IPS DF 6.9 (cell line): ENCODE measurements around the gene USP20.

Source experiments
- DNase-seq: peaks from one replicate; pipeline ENCODE4 v3.0.0-alpha.2; 2013; ENCODE audit warnings: low read depth, low spot score
- H3K27ac ChIP-seq: one replicate; pipeline ENCODE4 v1.5.1; 2013; ENCODE audit warnings: low read length, control low read depth
- H3K27me3 ChIP-seq: 2 replicates; pipeline ENCODE4 v1.6.1; 2013; ENCODE audit warnings: mild to moderate bottlenecking, low read length; ENCODE audit not compliant: control insufficient read depth, insufficient read depth
- H3K36me3 ChIP-seq: 2 replicates; pipeline ENCODE4 v1.6.1; 2013; ENCODE audit warnings: low read length; ENCODE audit not compliant: control insufficient read depth, insufficient read depth
- H3K4me1 ChIP-seq: 2 replicates; pipeline ENCODE4 v1.6.1; 2013; ENCODE audit warnings: low read length; ENCODE audit not compliant: control insufficient read depth, insufficient read depth
- H3K4me3 ChIP-seq: 2 replicates; pipeline ENCODE4 v1.5.1; 2013; ENCODE audit warnings: mild to moderate bottlenecking, low read length
- H3K9me3 ChIP-seq: 2 replicates; pipeline ENCODE4 v1.6.1; 2013; ENCODE audit warnings: low read length, inconsistent platforms; ENCODE audit not compliant: control insufficient read depth, insufficient read depth
- WGBS: extraction: QIAGEN DNeasy Blood & Tissue Kit; methylation state at CpG from one replicate; pipeline ENCODE4 v1.1.7; 2013; ENCODE audit warnings: mixed read lengths, missing lambda C conversion rate; ENCODE audit not compliant: insufficient read length, insufficient coverage; 5-methylcytosine and 5-hydroxymethylcytosine counted together

Gene USP20

DNA sequence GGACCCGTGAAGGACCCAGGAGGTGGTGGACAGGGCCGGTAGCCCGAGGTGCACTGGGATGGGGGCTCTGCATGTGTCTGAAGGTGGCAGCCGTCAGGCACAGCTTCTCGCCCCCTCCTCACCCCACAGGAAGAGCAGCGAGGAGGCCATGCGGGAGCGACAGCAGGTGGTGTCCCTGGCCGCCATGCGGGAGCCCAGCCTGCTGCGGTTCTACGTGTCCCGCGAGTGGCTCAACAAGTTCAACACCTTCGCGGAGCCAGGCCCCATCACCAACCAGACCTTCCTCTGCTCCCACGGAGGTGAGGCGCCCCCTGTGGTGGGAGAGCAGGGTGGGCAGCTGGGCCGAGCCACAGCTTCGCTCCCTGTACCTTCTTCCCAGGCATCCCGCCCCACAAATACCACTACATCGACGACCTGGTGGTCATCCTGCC lies 39.9 kb downstream of the USP20 start:
- Histone ChIP-seq H3K4me3 (no peak overlapping the region), H3K27me3 (no peaks in the 10 kb centered on the region), H3K27ac (no peak overlapping the region), H3K36me3 (no peaks in the 10 kb centered on the region), H3K9me3 (no peaks in the 10 kb centered on the region), H3K4me1 (no peaks in the 10 kb centered on the region)
- no CpG with 5 or more reads among the region's 23 CpGs for WGBS
- no peak for DNase-seq

DNA sequence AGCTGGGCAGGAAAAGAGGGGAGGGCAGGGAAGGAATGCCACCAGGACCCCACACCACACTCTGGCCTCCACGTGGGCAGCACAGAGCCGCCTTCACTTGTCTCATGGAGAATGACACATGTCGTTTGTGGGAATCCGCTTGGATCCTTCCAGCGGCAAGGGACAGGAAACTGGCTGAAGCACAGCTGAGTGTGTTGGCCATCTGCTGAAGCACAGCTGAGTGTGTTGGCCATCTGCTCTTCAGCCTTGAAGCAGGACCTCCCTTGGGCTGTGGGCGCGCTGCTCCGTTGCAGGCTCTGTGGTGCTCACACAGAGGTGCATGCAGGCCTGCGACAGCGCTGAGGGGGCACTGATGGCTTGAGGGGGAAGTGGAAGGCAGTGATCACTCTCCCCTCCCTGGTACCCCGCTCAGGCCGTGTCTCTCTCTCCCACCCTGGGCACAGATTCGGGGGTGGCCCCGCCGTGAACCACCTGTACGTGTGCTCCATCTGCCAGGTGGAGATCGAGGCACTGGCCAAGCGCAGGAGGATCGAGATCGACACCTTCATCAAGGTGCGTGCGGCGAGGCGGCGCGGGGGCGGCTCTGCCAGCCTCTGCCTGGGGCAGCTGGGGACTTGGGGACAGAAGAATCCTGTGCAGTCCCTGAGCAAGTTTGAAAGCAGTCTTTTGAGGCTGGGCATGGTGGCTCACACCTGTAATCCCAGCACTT lies 40.6 kb downstream of the USP20 start:
- no peak overlapping the region for H3K27ac ChIP-seq
- H3K4me1 ChIP-seq = no peaks in the 10 kb centered on the region
- no CpG with 5 or more reads among the region's 27 CpGs for WGBS
- H3K9me3 ChIP-seq = no peaks in the 10 kb centered on the region
- H3K36me3 ChIP-seq = no peaks in the 10 kb centered on the region
- no peak overlapping the region for H3K4me3 ChIP-seq
- H3K27me3 ChIP-seq = no peaks in the 10 kb centered on the region
- no peak for DNase-seq

- Histone ChIP-seq H3K4me1 (no peaks in the 10 kb centered on the region), H3K4me3 (no peak overlapping the region), H3K9me3 (no peaks in the 10 kb centered on the region), H3K27ac (no peak overlapping the region), H3K36me3 (no peaks in the 10 kb centered on the region; the same call in 1 of the 2 replicates), H3K27me3 (no peaks in the 10 kb centered on the region)
- no CpG with 5 or more reads among the region's 7 CpGs for WGBS
- DNase-seq = no peak
These were observed 41.6 kb downstream of the USP20 start for GRCh38 chr9:129876815-129877214.

DNA sequence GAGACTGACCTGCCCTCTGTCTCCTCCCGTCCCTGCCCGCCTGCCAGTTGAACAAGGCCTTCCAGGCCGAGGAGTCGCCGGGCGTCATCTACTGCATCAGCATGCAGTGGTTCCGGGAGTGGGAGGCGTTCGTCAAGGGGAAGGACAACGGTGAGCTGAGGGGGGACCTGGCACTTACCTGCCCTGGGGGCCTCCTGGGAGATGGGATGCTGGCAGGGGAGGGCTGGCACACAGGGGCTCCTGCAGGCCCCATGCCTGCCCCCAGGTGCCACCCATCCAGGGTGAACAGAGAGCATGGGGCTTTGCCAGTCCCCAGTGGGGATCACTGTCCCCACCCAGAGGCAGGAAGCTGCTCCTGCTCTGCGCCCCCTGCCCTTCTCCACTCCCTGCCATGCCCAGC lies 43.0 kb downstream of the USP20 start:
- no peaks in the 10 kb centered on the region for H3K27me3 ChIP-seq
- H3K4me1 ChIP-seq = no peaks in the 10 kb centered on the region
- no peak overlapping the region for H3K27ac ChIP-seq
- no peaks in the 10 kb centered on the region; the same call in 1 of the 2 replicates for H3K36me3 ChIP-seq
- WGBS = no CpG with 5 or more reads among the region's 11 CpGs
- DNase-seq = no peak
- H3K4me3 ChIP-seq = no peak overlapping the region
- H3K9me3 ChIP-seq = no peaks in the 10 kb centered on the region

GRCh38 chr9:129879103-129879699 lies 43.9 kb downstream of the USP20 start:
- Histone ChIP-seq H3K27me3 (no peaks in the 10 kb centered on the region), H3K36me3 (no peaks in the 10 kb centered on the region; the same call in 1 of the 2 replicates), H3K27ac (no peak overlapping the region), H3K4me1 (no peaks in the 10 kb centered on the region), H3K9me3 (no peaks in the 10 kb centered on the region), H3K4me3 (no peak overlapping the region)
- WGBS = no CpG with 5 or more reads among the region's 17 CpGs
- no peak for DNase-seq

GRCh38 chr9:129879991-129880653 lies 44.9 kb downstream of the USP20 start:
- WGBS = no CpG with 5 or more reads among the region's 31 CpGs
- Histone ChIP-seq H3K4me1 (peaks cover 4% of the 10 kb centered on the region), H3K36me3 (no peaks in the 10 kb centered on the region; the same call in 1 of the 2 replicates), H3K4me3 (no peak overlapping the region), H3K9me3 (no peaks in the 10 kb centered on the region), H3K27me3 (no peaks in the 10 kb centered on the region), H3K27ac (no peak overlapping the region)
- no peak for DNase-seq

DNA sequence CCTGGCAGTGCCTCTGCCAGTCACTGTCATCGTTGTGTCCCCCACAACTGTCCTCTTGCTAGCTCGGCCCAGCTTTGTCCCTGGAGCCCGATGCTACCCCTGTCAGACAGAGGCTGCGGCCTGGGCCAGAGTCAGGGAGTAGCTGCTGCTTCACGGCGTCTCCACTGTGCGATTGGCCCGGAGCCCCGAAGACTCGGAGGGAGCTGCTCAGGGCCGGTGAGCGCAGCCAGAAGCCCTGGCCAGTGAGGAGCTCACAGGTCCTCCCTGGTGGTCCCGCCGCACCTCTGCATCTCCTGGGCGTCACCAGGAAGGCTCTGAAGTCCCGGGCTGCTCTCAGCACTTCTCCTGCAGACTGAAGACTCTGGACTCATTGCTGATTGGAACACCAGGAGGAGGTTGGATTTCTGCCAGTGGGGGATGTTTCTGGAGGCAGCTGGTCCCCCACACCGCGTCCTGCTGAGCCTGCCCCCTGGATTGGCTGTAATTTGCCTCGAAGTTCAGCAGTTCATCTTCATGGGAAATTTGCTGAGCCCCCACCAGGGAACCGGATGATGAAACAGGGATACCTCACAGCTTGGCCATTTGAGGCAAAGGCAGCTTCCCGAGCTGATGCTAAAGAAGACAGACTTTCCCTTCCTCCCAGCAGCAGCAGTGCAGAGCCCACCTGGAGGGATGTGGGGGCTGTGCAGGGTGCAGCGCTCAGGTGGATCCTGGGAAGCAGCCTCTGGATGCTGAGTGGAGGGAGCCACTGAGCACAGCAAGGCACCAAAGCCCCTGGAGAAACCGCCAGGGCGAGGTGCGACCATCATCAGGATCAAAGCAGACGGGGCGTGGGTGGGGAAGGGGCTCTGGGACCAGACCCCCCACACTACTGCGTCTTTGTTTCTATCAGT lies 45.6 kb downstream of the USP20 start:
- peaks cover 8% of the 10 kb centered on the region for H3K4me1 ChIP-seq
- H3K9me3 ChIP-seq = no peaks in the 10 kb centered on the region
- no peaks in the 10 kb centered on the region; the same call in 1 of the 2 replicates for H3K36me3 ChIP-seq
- no peak overlapping the region for H3K27ac ChIP-seq
- no peaks in the 10 kb centered on the region for H3K27me3 ChIP-seq
- H3K4me3 ChIP-seq = no peak overlapping the region
- no CpG with 5 or more reads among the region's 28 CpGs for WGBS
- DNase-seq = no peak

GRCh38 chr9:129881547-129882324 lies 46.5 kb downstream of the USP20 start:
- WGBS = no CpG with 5 or more reads among the region's 19 CpGs
- no peak for DNase-seq
- Histone ChIP-seq H3K36me3 (no peaks in the 10 kb centered on the region; the same call in 1 of the 2 replicates), H3K4me1 (peaks cover 8% of the 10 kb centered on the region), H3K9me3 (no peaks in the 10 kb centered on the region), H3K27me3 (no peaks in the 10 kb centered on the region), H3K27ac (no peak overlapping the region), H3K4me3 (no peak overlapping the region)

- H3K9me3 ChIP-seq = no peaks in the 10 kb centered on the region
- no CpG with 5 or more reads among the region's 24 CpGs for WGBS
- H3K4me3 ChIP-seq = no peak overlapping the region
- no peaks in the 10 kb centered on the region for H3K27me3 ChIP-seq
- no peaks in the 10 kb centered on the region; the same call in 1 of the 2 replicates for H3K36me3 ChIP-seq
- peak; percentile 87 for DNase-seq
- H3K4me1 ChIP-seq = peaks cover 8% of the 10 kb centered on the region
- H3K27ac ChIP-seq = no peak overlapping the region
These were observed 49.2 kb downstream of the USP20 start for GRCh38 chr9:129884220-129885017.
